Measurements from ENCODE around the gene SLC44A5.
"Not testable (repeated sequence)": the region's sequence is repeated elsewhere in the genome, so short reads cannot be mapped to it uniquely, and the experiment has no call there.

Gene SLC44A5

DNA sequence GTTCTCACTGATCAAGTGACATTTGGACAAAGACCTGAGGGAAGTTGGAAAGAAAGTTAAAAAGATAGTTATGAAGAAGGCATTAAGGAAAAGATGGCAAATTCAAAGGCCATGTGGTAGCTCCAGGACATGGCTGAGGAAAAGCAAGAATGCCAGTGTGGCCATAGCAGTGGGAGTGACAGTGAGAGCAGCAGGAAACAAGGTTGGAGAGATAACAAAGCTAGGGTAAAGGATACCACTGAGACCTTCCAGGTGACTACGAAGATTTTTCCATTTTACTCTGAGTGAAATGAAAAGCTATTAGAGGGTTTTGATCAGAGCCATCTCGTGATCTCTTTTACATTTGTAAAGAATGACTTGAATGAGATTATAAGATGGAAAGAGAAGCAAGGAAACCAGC lies 170.6 kb downstream of the SLC44A5 start:
- DNase-seq, result no peak

DNA sequence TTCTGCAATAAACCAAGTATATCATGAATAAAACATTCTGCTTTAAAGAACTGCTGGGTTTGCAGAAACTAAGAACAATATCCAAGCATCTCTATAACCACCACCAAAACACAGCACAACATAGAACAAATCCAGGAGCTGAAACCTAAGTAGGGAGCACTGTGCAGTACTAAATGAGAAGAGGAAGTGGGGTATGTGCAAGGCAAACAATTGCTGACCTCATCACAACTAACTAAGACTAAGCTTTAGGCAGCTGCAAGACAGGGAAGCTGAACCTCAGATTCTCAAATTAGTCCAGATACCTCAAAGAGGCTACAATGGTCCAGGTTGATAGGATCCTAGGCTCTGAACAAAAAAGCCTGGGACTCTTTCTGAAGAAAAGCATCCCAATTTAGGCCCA lies 172.6 kb downstream of the SLC44A5 start:
- DNase-seq, result no peak

DNA sequence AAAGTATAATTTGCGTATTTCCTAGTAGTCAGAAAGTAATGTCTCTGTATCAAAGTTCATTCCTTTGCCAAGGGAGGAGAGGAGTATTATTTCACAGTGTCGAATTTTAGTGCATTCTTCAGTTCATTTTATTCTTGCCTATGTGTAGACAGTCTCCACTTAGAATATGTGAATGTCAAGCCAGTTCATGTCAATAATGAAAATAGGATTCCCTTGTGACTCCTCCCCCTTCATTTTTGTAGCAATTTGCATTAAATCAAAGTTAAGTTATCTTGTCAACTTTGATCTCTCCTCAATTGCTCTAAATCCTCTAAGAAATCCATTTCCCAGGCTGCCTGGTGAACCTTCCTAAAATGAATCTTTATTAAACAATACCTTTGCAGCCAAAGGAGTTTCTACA lies 179.1 kb downstream of the SLC44A5 start:
- no peak for DNase-seq

DNA sequence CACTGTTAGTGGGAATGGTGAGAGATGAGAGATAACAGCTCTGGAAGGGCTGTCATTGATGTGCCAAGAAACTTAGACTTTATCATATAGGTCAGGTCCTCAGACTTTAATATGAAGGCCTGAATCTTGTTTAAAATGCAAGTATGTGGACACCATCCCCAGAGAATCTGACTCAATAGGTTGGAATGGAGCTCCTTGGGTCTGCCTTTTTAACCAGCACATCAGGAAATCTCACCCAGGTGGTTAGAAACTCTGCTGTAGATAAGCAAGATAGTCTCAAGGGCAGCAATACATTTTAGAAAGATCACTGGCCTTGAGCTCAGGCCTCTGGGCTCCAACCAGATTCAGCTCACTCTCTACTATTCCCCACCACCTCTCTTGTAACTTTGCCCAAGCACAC lies 180.4 kb downstream of the SLC44A5 start:
- no peak for DNase-seq

DNA sequence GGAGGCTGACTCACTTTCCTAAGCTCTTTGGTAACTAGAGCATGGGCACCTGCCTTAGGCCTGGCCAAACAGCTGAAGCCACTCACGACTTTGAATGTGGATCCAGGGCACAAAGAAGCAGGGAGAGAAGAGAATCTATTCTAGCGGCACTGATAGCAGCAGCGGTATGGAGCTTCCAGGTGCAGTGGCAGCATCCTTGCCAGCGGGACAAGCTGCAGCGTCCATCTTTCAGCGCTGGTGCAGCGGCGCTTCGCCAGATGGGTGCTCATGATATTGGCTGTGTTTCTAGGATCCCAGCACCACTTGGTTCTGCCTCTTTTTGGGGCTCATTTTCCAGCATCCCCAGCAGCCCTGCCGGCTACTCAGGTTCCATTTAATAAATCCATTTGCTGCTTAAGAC lies 184.2 kb downstream of the SLC44A5 start:
- no peak for DNase-seq

DNA sequence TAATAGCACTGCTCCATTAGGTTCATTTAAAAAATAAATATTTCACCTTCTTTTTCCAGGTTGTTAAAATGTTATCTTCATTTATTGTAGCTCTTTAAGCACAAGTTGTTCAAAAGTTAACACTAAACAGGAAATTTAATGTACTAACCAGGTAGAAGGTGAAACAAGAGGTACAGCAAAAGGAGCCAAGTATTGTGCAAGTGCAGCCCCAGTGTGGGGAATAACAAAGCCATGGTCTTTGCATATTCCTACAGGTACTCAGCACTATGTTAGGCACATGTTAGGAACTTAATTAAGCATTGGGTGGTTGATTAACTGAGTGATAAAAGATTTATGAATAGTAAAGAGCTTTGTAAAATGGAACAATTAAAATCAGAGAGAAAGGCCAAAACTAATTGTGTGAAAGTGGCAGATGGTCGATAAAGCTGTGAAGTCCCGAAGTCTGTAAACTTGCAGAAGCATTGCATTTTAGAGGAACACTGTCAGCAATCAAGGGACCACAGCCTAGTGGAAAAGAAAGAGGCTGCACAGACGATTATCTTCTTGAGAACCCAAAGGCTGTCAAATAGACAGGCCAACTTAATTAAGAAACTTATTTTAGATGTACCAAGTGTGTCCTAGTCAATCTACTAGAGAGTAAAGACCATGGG lies 185.8 kb downstream of the SLC44A5 start:
- DNase-seq, result no peak

DNA sequence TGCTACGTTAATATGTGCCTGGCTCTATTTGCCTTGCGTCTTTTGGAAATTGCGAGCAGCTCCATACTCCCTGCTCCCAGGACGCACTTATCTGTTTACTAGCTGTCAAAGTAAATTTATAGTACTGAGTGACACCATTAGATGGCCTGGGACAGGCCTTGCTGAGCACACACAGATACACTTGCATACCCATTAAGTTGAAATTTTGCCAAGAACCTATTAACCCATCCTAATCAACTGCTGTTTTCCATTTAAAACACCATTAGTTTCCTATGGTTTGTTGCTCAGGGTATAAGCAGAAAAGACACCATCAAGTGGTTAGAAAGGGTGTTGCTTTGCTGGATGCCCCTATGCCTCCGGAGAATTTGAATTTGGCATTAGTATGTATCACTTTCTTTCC lies 187.3 kb downstream of the SLC44A5 start:
- peak; percentile 29 for DNase-seq

DNA sequence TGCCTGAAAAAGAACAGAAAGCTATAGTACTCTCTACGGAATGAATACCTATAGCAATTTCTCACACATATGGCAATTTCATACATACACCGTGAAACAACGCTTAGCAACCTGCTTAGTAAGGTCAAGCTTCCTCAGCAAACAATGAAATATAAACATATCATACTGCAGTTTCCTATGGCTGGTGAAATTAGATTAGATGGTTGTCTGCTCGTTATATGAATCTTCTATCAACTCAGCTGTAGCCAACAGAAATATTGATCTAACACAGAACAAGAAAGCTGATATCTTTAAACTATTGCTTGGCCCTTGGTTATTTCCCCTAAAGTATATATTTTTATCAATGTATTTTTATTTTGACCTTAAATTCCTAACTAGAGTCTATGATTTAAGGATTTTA lies 187.8 kb downstream of the SLC44A5 start:
- DNase-seq, result no peak

DNA sequence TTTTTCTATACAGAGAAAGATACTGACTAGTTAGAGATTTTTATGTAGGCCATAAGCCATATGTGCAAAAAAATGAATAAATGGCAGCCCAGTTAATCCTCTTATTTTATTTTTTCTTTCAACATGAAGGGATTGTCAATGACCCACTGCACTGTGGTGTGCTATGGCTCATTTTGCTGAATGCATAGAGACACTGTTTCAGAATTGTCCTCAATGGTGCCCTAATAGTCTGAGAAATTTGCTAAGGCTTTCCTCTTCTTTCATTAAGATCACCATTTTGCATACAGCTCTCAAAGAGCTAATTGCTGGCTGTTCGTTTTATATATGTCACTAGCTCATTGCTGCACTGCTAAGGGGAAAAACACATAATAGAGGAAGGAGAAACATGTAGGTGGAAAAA lies 189.5 kb downstream of the SLC44A5 start:
- DNase-seq, result no peak

DNA sequence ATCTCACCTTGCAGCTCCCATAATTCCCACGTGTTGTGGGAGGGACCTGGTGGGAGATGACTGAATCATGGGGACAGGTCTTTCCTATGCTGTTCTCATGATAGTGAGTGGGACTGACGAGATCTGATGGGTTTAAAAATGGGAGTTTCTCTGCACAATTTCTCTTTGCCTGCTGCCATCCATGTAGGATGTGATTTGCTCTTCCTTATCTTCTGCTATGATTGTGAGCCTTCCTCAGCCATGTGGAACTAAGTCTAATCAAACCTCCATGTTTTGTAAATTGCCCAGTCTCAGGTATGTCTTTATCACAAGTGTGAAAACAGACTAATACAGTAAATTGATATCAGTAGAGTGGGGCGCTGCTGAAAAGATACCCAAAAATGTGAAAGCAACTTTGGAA lies 195.7 kb downstream of the SLC44A5 start:
- no peak for DNase-seq

DNA sequence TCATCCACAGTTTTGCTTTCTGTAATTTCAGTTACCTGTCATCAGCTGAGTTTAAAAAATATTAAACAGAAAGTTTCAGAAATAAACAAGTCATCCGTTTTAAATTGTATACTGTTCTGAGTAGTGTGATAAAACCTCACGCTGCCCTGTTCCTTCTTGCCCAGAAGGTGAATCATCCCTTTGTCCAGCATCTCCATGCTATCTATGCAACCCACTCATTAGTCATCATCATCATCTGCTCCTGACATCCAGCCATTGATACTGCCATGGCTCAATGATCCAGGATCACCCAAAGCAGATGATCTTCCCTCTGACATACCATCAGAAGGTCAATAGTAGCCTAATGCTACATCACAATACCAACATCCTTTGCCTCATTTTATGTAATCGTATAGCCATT lies 198.3 kb downstream of the SLC44A5 start:
- DNase-seq, result no peak

DNA sequence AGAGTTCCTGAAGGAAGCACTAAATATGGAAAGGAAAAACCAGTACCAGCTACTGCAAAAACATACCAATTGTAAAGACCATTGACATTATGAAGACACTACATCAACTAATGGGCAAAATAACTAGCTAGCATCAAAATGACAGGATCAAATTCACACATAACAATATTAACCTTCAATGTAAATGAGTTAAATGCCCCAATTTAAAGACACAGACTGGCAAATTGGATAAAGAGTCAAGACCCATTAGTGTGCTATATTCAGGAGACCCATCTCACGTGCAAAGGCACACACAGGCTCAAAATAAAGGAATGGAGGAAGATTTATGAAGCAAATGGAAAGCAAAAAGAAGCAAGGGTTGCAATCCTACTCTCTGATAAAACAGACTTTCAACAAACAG lies 206.2 kb downstream of the SLC44A5 start:
- not testable (repeated sequence) for DNase-seq

DNA sequence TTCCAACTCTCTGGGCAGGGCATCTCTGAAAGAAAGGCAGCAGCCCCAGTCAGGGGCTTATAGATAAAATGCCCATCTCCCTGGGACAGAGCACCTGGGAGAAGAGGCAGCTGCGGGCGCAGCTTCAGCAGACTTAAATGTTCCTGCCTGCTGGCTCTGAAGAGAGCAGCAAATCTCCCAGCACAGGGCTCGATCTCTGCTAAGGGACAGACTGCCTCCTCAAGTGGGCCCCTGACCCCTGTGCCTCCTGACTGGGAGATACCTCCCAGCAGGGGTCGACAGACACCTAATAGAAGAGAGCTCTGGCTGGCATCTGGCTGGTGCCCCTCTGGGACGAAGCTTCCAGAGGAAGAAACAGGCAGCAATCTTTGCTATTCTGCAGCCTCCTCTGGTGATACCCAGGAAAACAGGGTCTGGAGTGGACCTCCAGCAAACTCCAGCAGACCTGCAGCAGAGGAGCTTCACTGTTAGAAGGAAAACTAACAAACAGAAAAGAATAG lies 207.7 kb downstream of the SLC44A5 start:
- not testable (repeated sequence) for DNase-seq

DNA sequence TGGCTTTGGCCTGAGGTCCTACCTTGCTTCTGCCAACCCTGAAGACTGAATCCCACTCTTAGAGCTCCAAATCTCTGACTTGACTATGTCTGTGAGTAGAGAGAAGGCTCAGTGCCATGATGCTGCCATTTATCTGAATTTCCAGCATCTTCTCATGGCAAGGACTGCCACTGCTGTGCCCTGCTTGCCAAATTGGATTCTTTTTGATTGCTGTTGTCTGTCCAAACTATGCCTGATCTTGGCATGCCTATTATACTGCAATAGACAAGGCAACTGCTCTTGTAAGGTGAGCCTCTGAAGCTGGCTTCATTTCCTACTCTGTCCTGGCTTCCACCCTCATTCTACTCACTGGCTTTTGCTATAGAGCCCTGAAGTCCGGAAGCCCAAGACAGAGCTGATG lies 210.2 kb downstream of the SLC44A5 start:
- DNase-seq, result no peak

DNA sequence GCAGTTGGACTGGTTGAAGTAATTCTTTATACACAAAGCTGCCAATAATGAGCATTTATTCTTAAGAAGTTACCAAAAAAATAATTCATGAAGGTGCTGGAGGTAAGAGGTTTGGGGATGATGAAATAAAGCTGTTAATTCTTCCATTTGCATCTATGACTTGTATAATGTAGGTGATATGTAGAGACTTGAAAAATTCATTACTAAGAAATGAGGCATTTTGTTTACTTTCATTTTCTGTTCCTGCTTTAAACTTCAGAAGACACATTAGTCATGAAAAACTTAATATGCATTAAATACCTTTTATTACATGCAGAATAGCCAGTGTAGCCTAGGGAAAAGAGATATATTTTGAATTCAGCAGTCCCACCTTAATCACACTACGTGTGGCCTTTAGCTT lies 214.2 kb downstream of the SLC44A5 start:
- DNase-seq, result no peak

DNA sequence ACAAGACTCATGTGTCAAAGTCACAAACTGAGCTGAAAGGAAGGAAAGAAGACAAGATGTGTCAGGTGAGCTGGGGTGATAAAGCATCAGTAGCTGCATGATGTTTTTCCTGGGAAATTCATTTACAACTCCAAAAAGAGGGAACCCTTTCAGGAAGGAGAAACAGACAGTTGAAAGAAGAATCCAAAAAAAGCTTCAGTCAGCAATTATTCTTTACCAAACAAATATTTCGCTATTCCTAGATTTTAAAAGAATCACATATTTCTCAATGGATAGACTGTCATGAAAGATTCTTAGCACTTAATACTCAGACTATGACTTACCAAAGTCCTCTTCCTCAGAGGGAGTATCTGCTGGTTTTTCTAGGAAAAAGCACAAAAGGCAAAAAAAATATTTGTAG lies 214.7 kb downstream of the SLC44A5 start:
- DNase-seq, result no peak

DNA sequence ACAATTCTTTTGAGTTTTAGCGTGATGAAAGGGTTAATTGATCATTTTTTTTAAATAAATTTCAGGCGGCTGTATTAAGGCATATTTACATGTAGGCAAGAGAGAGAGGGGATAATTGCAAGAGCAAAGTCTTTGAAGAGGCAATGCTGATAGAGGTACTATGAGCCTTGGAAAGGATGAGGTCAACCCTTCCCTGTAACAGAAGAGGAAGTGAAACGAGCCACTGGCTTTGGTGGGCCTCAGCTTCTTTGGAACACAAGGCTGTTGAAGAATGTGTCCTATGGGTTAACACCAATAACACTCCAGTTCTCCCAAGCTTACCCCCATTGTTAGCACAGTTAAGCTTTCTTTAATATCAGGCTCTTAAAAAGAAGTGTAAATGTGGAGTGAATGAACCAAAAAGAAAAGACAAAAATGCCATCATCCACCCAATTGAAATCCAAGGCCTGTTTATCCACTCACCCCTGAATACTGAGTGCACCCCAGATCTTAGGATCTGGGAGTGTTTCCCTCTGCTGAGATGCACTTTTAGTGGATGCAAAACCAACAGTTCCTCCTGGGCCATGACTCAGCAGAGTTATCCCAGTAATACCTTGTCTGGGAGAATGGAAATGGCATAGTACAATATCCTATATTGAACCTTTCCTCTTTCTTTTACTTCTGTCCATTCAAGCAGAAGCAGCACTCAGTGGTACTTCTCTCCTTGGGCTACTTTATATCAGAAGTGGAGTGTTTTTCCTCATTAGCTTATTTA lies 216.4 kb downstream of the SLC44A5 start:
- no peak for DNase-seq

DNA sequence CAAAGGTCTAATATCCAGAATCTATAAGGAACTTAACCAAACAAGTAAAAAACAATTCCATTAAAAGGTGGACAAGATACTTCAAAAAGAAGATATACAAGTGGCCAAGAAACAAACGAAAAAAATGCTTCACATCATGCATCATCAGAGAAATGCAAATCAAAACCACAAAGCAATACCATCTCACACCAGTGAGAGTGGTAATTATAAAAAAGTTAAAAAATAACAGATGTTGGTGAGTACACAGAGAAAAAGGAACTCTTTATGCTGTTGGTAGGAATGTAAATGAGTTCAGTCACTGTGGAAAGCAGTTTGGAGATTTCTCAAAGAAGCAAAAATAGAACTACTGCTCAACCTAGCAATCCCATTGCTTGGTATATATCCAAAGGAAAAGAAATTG lies 218.6 kb downstream of the SLC44A5 start:
- no peak for DNase-seq

DNA sequence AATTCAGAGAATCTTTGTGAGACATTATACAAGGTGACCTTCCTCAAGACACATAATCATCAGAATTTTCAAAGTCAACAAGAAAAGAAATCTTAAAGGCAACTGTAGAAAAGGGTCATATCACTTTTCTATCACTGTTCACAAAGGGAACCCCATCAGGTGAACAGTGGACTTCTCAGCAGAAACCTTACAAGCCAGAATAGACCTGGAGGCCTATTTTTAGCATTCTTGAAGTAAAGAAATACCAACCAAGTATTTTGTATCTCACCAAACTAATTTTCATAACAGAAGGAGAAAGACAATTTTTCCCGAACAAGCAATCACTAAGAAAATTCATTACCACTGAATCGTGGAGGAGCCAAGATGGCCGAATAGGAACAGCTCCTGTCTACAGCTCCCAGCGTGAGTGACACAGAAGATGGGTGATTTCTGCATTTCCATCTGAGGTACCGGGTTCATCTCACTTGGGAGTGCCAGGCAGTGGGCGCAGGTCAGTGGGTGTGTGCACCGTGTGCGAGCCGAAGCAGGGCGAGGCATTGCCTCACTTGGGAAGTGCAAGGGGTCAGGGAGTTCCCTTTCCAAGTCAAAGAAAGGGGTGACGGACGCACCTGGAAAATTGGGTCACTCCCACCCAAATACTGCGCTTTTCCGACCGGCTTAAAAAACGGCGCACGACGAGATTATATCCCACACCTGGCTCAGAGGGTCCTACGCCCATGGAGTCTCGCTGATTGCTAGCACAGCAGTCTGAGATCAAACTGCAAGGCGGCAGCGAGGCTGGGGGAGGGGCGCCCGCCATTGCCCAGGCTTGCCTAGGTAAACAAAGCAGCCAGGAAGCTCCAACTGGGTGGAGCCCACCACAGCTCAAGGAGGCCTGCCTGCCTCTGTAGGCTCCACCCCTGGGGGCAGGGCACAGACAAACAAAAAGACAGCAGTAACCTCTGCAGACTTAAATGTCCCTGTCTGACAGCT lies 235.2 kb downstream of the SLC44A5 start:
- DNase-seq, result not testable (repeated sequence)

DNA sequence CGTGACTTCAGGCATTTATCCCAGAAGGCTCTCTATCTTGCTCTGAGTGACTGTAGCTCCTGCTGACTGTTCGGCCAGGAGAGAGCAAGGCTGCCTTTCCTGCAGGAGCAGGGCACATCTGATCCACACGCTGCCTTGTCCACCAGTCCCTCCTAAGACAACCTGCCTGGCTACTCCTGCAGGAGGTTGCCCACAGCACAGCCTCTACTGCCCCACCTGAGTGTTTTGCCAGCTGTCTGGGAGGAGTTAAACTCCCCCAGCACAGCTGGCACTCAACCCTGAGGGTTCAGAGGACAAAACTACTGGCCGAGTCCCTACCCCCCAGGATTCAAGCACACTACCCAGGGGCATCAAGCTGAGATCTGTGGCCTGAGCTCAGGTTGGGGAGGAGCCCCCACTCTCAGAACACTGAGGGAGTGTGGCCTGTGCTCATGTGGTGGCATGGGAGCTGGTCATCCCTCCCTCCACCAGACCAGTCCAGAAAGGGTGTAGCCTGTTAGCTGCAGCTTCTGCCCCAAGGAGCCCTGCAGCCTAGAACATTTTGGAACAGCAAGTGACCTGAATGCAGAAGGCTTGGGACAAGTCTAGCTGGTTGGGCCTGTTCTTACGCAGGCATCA lies 237.3 kb downstream of the SLC44A5 start:
- no peak for DNase-seq

DNA sequence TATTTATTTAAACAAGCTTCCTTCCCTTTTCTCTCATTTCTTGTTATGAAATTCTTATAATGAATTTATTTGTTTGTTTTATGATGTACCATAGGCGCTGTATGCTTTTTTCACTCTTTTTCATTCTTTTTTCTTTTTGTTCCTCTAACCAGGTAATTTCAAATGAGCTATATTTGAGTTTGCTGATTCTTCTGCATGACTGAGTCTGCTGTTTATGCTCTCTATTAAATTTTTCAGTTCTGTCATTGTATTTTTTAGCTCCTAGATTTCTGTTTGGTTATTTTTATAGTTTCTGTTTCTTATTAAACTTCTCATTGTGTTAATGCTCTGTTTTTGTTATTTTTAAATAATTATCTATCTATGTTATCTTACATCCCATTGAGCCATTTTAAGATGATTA lies 244.3 kb downstream of the SLC44A5 start:
- DNase-seq, result no peak

DNA sequence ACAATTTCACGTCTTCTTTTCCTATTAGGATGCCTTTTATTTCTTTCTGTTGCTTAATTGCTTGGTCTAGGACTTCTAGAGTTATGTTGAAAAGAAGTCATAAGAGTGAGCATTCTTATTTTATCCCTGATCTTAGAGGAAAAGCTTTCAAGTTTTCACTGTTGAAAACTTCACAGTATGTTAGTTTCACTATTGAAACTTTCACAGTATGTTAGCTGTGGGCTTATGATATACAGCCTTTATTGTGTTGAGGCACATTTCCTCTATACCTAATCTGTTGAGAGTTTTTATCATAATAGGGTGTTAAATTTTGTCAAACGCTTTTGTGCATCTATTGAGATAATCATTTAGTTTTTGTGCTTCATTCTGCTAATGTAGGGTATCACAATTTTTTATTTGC lies 249.7 kb downstream of the SLC44A5 start:
- no peak for DNase-seq

DNA sequence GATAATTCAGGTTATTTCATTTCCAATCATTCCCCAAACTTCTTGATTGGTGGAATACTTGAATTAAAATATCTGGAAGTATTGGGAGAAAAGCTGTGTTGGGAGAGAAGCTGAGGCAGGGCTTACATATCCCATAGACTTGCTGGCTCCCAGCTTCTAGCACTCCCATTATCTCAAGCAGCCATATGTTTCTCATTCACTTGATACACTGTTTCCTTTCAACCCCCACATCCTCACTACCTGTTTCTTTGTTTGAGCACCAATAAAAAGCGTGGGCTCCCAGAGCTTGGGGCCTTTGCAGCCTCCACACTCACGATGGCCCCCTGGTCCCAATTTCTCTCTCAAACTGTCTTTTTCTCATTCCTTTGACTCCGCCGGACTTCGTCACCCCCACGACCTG lies 256.6 kb downstream of the SLC44A5 start:
- not testable (repeated sequence) for DNase-seq
